IMR-90 (cell line): Measurements from ENCODE around the gene TRIM62.
"Not testable (repeated sequence)": the region's sequence is repeated elsewhere in the genome, so short reads cannot be mapped to it uniquely, and the experiment has no call there.

Experiments used
- MAFK ChIP-seq: IDR thresholded peaks from 2 replicates; pipeline ENCODE4 v1.6.1; 2012; ENCODE audit warnings: low read depth, low read length, improper control_type of control experiment
- POLR2A ChIP-seq: IDR thresholded peaks from 2 replicates; pipeline ENCODE4 v1.6.1; 2012; ENCODE audit warnings: mild to moderate bottlenecking, low read depth, low read length
- RAD21 ChIP-seq: IDR thresholded peaks from 2 replicates; pipeline ENCODE4 v1.6.1; 2012; ENCODE audit warnings: low read length, improper control_type of control experiment
- TF ChIP-seq, protein P1 (sequence below): conservative IDR thresholded peaks from 2 replicates; pipeline ENCODE4 v1.5.1; 2012; ENCODE audit warnings: mild to moderate bottlenecking, low read depth, low read length, improper control_type of control experiment

GRCh38 chr1:33100119-33100415 lies 81.8 kb downstream of the TRIM62 start:
- TF ChIP-seq, protein P1, sequence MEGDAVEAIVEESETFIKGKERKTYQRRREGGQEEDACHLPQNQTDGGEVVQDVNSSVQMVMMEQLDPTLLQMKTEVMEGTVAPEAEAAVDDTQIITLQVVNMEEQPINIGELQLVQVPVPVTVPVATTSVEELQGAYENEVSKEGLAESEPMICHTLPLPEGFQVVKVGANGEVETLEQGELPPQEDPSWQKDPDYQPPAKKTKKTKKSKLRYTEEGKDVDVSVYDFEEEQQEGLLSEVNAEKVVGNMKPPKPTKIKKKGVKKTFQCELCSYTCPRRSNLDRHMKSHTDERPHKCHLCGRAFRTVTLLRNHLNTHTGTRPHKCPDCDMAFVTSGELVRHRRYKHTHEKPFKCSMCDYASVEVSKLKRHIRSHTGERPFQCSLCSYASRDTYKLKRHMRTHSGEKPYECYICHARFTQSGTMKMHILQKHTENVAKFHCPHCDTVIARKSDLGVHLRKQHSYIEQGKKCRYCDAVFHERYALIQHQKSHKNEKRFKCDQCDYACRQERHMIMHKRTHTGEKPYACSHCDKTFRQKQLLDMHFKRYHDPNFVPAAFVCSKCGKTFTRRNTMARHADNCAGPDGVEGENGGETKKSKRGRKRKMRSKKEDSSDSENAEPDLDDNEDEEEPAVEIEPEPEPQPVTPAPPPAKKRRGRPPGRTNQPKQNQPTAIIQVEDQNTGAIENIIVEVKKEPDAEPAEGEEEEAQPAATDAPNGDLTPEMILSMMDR, result not testable (repeated sequence)
- TF ChIP-seq POLR2A, MAFK, RAD21: not testable (repeated sequence)
